Left colon (tissue), 2 donors: ENCODE measurements around the gene RRAD. TPM values are rescaled to one million over a fixed set of nuclear protein-coding genes. Genes with fewer than 3 reads are reported as not detected.

Experiments used
- ATAC-seq: fragments of 200-7000 bp; cut with Tn5 transposase; one replicate; pipeline ENCODE4 v1.9.1; 2020; ENCODE audit warnings: mild to moderate bottlenecking, moderate library complexity
- DNase-seq, 2 donors: peaks; one replicate each; pipeline ENCODE4 v3.0.0-alpha.2; 2020
- intact Hi-C, 2 donors: fragments of 100-400 bp; cut with DNase I in 1 of 2; cut with micrococcal nuclease in 1 of 2; formaldehyde crosslinking; loops; one replicate each; pipeline versions ENCODE4 v1.11.2 to v1.14.0; 2022; cut with DNase I, micrococcal nuclease
- total RNA-seq, 2 donors: library from RNA; stranded (reverse); fragmentation: NEBNext Ultra II Directional; extraction: Animal tissue kit (Norgen Biotek cat#: 25700); gene quantifications; one replicate each; pipeline ENCODE4 v1.2.1, GENCODE V29; 2021
- donor health status: DM: no; HTN: no; CAD: no.
- donor health status: DM: yes; HTN: yes; CAD: no.

The RRAD gene
- total RNA-seq, 2 donors from 2014 or later: 3.9 to 4.4 TPM

DNA sequence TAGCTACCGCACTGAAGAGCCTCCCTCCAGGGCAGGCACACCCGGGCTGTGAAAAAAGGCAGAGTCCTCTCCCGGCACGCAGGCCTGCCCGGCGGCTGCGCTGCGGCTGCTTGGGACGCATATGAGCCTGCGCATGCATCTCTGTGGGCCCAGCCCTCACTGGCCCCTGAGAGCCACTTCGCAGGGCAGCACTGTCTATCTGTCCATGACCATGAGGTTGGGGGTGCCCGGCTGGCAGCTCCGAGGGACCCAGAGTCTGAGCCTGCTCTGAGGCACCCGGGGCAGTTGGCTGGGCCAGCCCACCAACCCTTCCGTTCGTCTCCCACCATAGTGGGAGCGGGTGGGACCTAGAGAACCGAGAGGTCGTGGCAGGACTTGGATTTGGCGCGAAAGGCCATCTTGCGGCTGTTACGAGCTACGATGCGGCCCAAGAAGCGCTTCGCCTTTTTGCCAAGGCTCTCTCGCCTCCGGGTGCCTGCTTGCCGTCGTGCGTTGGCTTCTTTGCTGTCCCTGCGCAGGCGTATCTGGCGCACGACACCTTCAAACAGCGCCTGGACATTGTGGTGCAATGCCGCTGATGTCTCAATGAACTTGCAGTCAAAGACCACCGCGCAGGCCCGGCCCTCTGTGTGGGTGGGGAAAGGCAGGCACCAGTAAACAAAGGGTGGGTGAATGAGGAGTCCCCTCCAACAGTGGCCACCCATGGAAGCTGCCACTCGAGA is 3.4 kb downstream of the RRAD start:
- DNase-seq (no peak), ATAC-seq (no peak)
- intact Hi-C loops: no loop called here

GRCh38 chr16:66920924-66921680 is 4.2 kb downstream of the RRAD start:
- no peak for ATAC-seq
- DNase-seq: no peak

DNA sequence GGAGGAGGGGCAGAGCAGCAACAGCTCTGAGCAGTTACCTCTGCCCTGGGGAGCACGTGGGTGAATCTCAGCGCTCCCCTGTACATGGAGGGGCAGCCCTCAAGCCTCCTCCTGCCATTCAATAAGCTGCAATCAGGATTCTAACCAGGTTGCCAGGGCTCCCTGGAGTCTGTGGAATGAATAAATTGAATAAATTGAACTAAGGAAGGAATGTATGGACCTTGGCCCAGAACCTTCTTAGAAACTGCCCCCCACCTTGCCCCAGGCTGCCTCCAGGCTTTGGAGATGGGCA is 5.1 kb downstream of the RRAD start:
- intact Hi-C loops: no loop called here
- ATAC-seq: no peak
- no peak for DNase-seq

More at GRCh38 chr16:66920924-66921680, 4.2 kb downstream of the RRAD start:
- intact Hi-C loops: no loop called here

DNA sequence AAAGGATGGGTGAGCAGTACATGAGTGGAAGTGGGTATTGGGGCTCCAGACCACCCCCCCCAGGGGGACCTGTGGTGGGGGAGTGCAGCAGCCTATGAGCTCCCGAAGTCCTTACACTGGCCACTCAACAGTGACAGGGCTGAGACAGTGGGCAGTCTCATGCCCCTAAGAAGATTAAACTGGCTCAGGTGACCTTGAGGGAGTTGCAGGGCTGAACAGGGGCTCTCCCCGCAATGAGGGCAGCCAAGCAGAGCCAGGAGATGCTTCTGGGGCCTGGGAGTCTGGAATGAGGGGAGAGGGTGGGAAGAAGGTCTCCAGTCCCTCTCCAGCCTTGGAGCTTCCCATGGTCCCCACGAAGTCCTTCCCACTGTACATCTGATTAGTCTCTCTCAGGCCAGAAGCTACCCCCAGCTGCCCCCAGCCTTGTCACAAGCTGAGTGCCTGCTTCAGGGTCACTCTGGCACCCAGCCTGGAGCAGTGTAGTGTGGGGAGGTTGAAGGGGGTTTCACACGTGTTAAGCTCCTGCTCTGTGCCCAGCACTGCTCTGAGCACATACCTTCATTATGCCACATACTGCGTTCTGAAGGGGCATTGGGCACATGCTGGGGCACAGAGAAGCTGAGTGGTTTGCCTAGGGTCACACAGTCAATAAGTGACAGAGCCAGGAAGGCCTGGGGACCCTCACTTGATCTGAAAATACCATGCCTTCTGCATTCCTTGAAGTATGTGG is 5.6 kb downstream of the RRAD start:
- intact Hi-C loops: no loop called here

GRCh38 chr16:66918803-66919568 is 6.3 kb downstream of the RRAD start, which contains the start of gene CDH16:
Gene CDH16 (minus strand): TSS chr16:66918885. CDS start chr16:66918065, 820 bp downstream.
- no peak for DNase-seq
- intact Hi-C loops: no loop called here

More for the DNA sequence above, 5.6 kb downstream of the RRAD start:
- ATAC-seq: no peak
- DNase-seq: no peak

DNA sequence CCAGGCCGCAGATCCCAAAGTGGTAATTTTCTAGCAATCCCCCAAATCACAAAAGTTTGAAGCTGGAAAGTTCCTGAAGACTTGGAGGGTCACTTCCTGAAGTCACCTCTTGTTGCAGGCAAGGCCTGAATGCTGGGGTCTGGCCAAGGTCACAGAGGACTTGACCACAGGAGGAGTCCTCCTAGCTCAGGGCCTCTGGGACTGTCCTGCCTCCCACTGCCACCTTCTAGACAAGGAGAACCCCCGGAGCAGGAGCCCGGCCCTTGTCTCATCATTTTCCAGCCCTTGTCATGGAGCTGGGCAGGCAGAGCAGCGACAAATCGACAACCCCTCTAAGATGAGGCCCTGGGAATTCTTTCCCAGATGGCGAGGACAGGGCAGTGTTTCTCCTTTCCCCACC is 7.0 kb downstream of the RRAD start:
- intact Hi-C loops: no loop called here
- DNase-seq: no peak
- no peak for ATAC-seq

More at GRCh38 chr16:66918803-66919568, 6.3 kb downstream of the RRAD start, which contains the start of gene CDH16:
- ATAC-seq: peak; percentile 36

DNA sequence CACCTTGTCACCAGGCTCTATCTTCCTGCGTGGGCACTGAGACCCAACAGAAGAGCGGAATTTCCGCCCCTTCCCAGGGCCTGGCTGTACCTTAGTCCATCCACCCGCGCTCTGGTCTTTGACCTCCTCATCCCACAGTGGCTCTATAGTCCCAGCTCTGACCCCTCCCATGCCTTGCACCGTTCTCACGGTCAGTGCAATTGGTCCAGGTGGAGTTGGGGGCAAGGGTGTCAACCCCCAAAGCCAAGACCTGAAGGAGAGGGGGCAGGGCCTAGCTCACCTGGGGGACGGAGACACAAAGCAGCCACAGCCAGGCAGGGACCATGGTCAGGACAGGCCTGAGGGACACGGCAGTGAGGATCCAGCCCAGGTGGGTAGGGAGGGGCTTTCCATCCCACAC is 7.6 kb downstream of the RRAD start:
- intact Hi-C loops: no loop called here
- no peak for ATAC-seq
- DNase-seq: no peak

DNA sequence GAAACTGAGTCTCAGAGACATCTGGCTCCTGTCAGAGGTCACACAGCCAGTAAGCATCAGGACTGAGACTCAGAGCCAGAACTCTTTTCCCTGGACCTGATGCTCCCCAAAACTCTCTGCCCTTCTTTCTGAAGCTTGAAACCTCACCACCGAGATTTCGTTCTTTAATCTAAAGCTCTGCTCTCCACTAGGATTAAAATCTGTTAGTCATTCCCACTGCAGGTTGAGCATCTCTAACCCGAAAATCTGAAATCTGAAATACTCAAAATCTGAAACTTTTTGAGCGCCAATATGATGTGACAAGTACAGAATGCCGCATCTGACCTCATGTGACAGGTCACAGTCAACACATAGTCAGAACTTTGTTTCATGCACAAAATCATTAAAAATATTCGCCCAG is 8.8 kb downstream of the RRAD start:
- ATAC-seq: no peak
- no peak for DNase-seq
- intact Hi-C loops: no loop called here

- no peak for DNase-seq
- intact Hi-C loops: no loop called here
- ATAC-seq: no peak
Observed at GRCh38 chr16:66915041-66915440, 10.3 kb downstream of the RRAD start.

DNA sequence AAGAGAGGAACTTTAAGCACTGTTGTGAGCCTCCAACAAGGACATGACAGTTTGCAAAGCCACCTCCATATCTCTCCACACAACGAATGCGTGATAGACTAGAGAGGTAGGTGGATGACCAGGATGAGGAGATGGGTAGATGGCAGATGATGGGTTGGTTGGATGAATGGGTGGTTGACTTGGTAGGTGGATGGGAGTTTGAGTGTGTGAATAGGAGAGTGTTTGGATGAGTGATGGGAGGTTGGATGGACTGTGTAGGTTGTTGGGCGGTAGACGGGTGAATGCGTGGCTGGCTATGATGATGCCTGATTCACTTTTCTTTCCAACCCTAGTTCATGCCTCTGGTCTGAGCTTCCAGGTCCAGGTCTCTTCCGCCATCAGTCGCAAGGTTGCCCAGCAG is 10.8 kb downstream of the RRAD start:
- DNase-seq (no peak), ATAC-seq (no peak)
- intact Hi-C loops: no loop called here

GRCh38 chr16:66913711-66914110 is 11.6 kb downstream of the RRAD start:
- DNase-seq (no peak), ATAC-seq (no peak)
- intact Hi-C loops: no loop called here

DNA sequence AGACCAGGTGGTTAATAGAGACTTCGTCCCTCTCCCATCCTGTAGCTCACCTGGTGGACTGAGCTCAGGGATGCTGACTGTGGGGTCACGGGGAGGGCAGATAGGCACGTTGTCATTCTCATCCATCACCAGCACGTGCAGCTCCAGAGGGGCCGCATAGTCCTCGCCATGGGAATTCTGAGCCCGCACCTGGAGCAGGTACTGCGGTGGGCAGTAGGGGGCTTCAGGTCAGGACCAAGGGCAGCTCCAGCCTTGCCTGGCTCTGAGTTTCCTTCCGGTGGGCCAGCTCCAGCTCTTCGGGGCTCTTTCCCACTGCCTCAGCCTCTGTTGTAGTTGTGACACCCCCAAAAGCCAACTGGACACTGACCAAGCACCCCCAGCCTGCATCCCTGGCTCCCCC is 12.3 kb downstream of the RRAD start:
- ATAC-seq: no peak
- intact Hi-C loops: no loop called here
- DNase-seq: no peak

DNA sequence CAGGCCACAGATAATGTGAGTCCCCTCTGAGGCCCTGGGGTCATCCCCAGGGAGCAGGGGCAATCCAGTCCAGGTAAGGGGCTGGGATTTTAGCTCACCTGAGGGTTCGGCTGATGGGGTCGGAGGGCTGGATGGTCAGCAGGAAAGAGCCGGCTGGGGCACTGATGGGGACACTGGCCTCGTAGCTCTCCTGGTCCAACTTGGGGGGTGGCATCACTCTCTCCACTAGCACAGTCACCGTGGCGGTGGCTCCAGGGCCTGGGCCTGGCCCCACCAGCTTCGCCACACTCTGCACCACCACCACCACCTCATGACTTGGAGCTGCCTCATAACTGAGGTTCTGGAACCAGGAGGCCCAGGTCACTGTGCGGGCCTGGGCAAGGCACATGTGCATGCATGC is 13.5 kb downstream of the RRAD start:
- no peak for ATAC-seq
- intact Hi-C loops: no loop called here
- no peak for DNase-seq

DNA sequence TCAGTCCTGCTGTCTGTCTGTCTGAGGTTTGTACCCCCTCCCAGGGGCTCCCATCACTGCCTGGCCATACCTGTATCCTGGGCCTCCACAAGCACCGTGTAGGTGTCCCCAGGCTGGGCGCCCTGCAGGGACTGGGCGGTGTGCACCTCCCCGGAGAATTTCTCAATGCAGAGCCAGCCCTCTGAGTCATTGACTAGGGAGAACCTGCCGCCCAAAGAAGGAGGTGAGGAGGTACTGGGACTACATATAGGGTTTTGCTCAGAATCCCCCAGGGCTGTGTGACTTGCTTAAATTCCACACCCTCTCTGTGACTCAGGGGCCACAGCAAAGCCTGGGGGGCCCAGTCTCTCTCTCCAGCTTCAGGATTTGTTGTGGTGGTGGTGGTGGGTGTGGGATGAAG is 14.2 kb downstream of the RRAD start:
- intact Hi-C loops: no loop called here
- ATAC-seq (no peak), DNase-seq (no peak)

DNA sequence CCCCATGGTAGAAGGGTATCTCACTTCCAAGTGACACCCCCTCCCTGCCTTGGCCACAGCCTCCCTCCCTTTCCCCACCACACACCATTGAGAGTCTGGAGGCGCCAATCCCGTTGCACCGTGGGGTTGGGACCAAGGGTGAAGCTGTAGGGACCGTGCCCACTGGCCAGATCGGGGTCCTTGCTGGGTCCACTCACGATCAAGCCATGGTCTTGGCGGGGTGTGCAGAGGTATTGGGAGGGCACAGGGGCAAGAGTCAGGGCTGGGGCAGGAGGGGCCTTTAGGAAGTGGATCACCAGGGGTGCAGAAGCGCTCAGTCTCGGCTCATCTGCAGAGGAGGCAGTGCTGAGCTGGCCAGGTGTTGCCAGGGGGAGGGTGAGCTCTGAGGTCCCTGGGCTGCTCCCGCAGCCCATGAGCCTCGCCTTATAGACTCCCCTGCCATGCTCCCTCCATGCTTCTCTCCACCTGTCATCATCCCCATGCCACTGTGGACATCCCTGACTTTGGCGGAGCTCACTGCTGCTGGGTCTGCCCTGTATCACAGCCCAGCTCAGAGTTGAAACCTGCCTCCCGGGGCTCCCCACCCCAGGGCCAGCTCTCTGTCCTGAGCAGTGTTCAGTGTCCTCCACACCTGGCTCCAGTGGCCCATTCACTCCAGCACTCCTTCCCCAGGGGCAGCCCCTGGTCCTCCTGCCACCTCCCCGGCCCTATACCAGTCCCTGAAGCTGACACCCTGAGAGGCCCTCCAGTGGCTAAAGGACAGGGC is 15.0 kb downstream of the RRAD start:
- no peak for ATAC-seq
- intact Hi-C loops: no loop called here
- no peak for DNase-seq

DNA sequence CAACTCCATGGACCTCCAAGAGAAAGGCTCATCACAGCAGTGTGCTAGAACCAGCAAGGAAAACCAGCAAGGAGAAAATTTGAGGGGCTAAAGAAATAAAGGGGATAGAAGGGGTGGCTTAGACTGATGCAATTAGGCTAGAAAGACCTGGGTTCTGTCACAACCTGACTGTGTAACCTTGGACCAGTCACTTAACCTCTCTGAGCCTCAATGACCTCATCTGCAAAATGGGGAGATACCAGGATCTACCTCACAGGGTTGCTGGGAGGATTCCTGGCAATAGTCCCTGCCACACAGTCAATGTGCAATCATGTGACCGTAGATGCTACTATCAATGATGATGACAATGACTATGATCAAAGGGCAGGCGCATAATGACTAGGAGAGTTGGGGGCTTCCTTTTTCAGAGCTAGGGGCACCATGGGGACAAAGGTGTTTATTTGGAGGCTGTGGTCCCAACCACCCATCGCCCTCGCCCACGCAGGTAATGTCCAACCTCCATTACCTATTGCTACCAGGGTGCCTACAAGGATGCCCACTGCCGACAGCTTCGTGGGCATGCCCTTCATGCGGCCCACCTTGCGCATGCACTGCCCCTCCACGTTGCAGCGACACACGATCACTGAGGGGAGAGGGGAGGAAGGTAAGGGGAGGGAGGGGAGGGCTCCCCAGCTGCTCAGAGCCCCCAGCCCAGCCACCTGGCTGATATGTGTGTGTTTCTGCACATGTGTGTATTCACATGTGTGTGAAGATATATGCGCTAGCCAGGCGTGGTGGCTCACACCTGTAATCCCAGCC is 16.4 kb downstream of the RRAD start:
- no peak for DNase-seq
- intact Hi-C loops: no loop called here
- ATAC-seq: no peak

DNA sequence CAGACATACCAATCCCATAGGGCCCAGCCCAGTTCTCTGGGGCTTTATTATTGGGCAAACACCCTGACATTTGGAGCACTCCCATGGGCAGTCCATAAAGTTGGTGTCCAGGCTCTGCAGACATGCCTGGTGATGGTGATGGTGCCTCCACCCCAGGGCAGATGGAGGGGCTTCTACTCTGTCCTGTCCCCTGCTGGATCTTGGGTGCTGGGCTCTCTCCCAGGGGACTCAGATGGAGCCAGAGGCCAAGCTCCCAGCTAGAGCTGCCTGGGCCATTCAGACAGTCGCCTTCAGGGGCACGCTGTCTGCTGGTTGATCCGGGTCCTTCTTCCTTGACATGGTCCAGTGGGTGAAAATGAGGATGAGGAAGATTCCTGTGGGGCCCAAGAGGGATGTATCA is 17.2 kb downstream of the RRAD start:
- DNase-seq: no peak
- no peak for ATAC-seq
- intact Hi-C loops: no loop called here
